ENCODE data around the gene BICRAL. TPM values are rescaled to one million over a fixed set of nuclear protein-coding genes. Genes with fewer than 3 reads are reported as not detected.
"Not testable (repeated sequence)": the region's sequence is repeated elsewhere in the genome, so short reads cannot be mapped to it uniquely, and the experiment has no call there.

The BICRAL gene
- polyA plus RNA-seq, 1 of the 3 experiments (the other 2 are of a cell fraction), result 5.1 TPM

GRCh38 chr6:42813906-42814444 lies 32.1 kb downstream of the BICRAL start:
- TF ChIP-seq REST (IDR thresholded peaks at IDR 0.05; ENCODE audit: low read depth, low read length), result no peak
- peak; percentile 26; the same call in 1 of the 2 replicates for TF ChIP-seq TCF12 (IDR thresholded peaks at IDR 0.05)
- no peak for TF ChIP-seq RXRA (IDR thresholded peaks at IDR 0.05; ENCODE audit: borderline replicate concordance, low read depth)
- TF ChIP-seq POLR2AphosphoS5 (IDR thresholded peaks at IDR 0.05; ENCODE audit: low read depth, low read length), result no peak
- ChIA-PET CTCF (no interaction called here), POLR2A (no interaction called here)
- Histone ChIP-seq H3K36me3 (replicated peaks in 1 of 2; ENCODE audit: control insufficient read depth in 1 of 2, insufficient read depth in 2 of 2, low read length in 1 of 2) (peaks cover 0 to 9% of the 10 kb centered on the region in 2 experiments), H3K9me3 (no peaks in the 10 kb centered on the region), H3K4me3 (ENCODE audit: low read depth in 2 of 2, low read length in 1 of 2) (no peak overlapping the region), H3K4me2 (no peak overlapping the region), H4K20me1 (ENCODE audit: insufficient read depth) (no peaks in the 10 kb centered on the region), H3K9ac (no peak overlapping the region), H3F3A (replicated peaks; ENCODE audit: insufficient read depth) (peaks cover 6% of the 10 kb centered on the region), H3K4me1 (ENCODE audit: control insufficient read depth in 1 of 2, insufficient read depth in 2 of 2, low read depth in 1 of 2, low read length in 1 of 2) (no peaks in the 10 kb centered on the region), H3K27ac (ENCODE audit: low read depth in 2 of 2, low read length in 1 of 2) (no peak overlapping the region), H3K9me2 (no peaks in the 10 kb centered on the region), H3K79me2 (ENCODE audit: insufficient read depth) (no peaks in the 10 kb centered on the region), H3K27me3 (ENCODE audit: insufficient read depth) (no peaks in the 10 kb centered on the region), H2AFZ (ENCODE audit: low read depth) (no peak overlapping the region)
- DNase-seq, result no peak
- whole genome bisulfite sequencing (ENCODE audit: low lambda C conversion rate), result 79% methylated on average over 5 of the region's 5 CpGs

- POLR2A ChIA-PET; H4K20me1 ChIP-seq (ENCODE audit: insufficient read depth); H3K9ac ChIP-seq; H3K79me2 ChIP-seq (ENCODE audit: insufficient read depth); H3K9me3 ChIP-seq; H3K4me2 ChIP-seq; H3F3A ChIP-seq (replicated peaks; ENCODE audit: insufficient read depth); H3K4me3 ChIP-seq (ENCODE audit: low read depth in 2 of 2, low read length in 1 of 2); H3K9me2 ChIP-seq; H3K27ac ChIP-seq (ENCODE audit: low read depth in 2 of 2, low read length in 1 of 2); H3K4me1 ChIP-seq (ENCODE audit: control insufficient read depth in 1 of 2, insufficient read depth in 2 of 2, low read depth in 1 of 2, low read length in 1 of 2); DNase-seq; H3K27me3 ChIP-seq (ENCODE audit: insufficient read depth); H2AFZ ChIP-seq (ENCODE audit: low read depth); H3K36me3 ChIP-seq (replicated peaks in 1 of 2; ENCODE audit: control insufficient read depth in 1 of 2, insufficient read depth in 2 of 2, low read length in 1 of 2): not testable (repeated sequence)
- WGBS (ENCODE audit: low lambda C conversion rate), result 100% methylated on average over 7 of the region's 8 CpGs
- CTCF ChIA-PET, result interaction anchor here (1.0 kb wide), 1 partner anchor 8 kb away, joined by 4 read pairs; no protein-coding TSS in a partner anchor
Measured at GRCh38 chr6:42815726-42816125, 33.9 kb downstream of the BICRAL start.

GRCh38 chr6:42817907-42818306 lies 36.1 kb downstream of the BICRAL start:
- H3K4me3 ChIP-seq (ENCODE audit: low read depth in 2 of 2, low read length in 1 of 2), result no peak overlapping the region
- no peaks in the 10 kb centered on the region for H3K9me3 ChIP-seq
- no peak for TF ChIP-seq EZH2phosphoT487 (IDR thresholded peaks at IDR 0.05; ENCODE audit: borderline replicate concordance, low read depth)
- no peak for TF ChIP-seq IRF3 (IDR thresholded peaks at IDR 0.05; ENCODE audit: low read depth, low read length)
- no peak for TF ChIP-seq TAF1 (IDR thresholded peaks at IDR 0.05; ENCODE audit: borderline replicate concordance, low read depth, low read length)
- no peak for TF ChIP-seq TCF12 (IDR thresholded peaks at IDR 0.05)
- no peak for TF ChIP-seq FOXM1 (IDR thresholded peaks at IDR 0.05; ENCODE audit: low read depth)
- no peak for TF ChIP-seq GABPA (IDR thresholded peaks at IDR 0.05; ENCODE audit: low read depth)
- TF ChIP-seq GATA2 (CRISPR knock-in tag; IDR thresholded peaks at IDR 0.05), result no peak
- no peak for TF ChIP-seq MAX (IDR thresholded peaks at IDR 0.05; ENCODE audit: low read depth)
- no peak for DNase-seq
- no peak overlapping the region for H2AFZ ChIP-seq (ENCODE audit: low read depth)
- H3K27me3 ChIP-seq (ENCODE audit: insufficient read depth), result no peaks in the 10 kb centered on the region
- peaks cover 6% of the 10 kb centered on the region for H3F3A ChIP-seq (replicated peaks; ENCODE audit: insufficient read depth)
- ChIA-PET POLR2A (no interaction called here), CTCF (interaction anchor here (0.9 kb wide), 1 partner anchor 156 kb away, joined by 3 read pairs; no protein-coding TSS in a partner anchor)
- H3K36me3 ChIP-seq (replicated peaks in 1 of 2; ENCODE audit: control insufficient read depth in 1 of 2, insufficient read depth in 2 of 2, low read length in 1 of 2), result peaks cover 2 to 13% of the 10 kb centered on the region in 2 experiments
- no peaks in the 10 kb centered on the region for H4K20me1 ChIP-seq (ENCODE audit: insufficient read depth)
- H3K4me1 ChIP-seq (ENCODE audit: control insufficient read depth in 1 of 2, insufficient read depth in 2 of 2, low read depth in 1 of 2, low read length in 1 of 2), result peaks cover 0 to 15% of the 10 kb centered on the region in 2 experiments; a peak in 1 of 4 replicates
- no peak overlapping the region for H3K9ac ChIP-seq
- H3K79me2 ChIP-seq (ENCODE audit: insufficient read depth), result no peaks in the 10 kb centered on the region
- no peaks in the 10 kb centered on the region for H3K9me2 ChIP-seq
- no peak overlapping the region for H3K4me2 ChIP-seq
- H3K27ac ChIP-seq (ENCODE audit: low read depth in 2 of 2, low read length in 1 of 2), result no peak overlapping the region
